Medulla oblongata (tissue), 1 donor: ENCODE measurements around the gene LRRC32.
"Not testable (repeated sequence)": the region's sequence is repeated elsewhere in the genome, so short reads cannot be mapped to it uniquely, and the experiment has no call there.

Experiments used
- DNase-seq: peaks from one replicate; pipeline ENCODE4 v3.0.0-alpha.2; 2015; ENCODE audit errors: extremely low spot score

LRRC32 gene

GRCh38 chr11:76614471-76615179 lies 55.9 kb downstream of the LRRC32 start:
- peak; percentile 30 for DNase-seq

DNA sequence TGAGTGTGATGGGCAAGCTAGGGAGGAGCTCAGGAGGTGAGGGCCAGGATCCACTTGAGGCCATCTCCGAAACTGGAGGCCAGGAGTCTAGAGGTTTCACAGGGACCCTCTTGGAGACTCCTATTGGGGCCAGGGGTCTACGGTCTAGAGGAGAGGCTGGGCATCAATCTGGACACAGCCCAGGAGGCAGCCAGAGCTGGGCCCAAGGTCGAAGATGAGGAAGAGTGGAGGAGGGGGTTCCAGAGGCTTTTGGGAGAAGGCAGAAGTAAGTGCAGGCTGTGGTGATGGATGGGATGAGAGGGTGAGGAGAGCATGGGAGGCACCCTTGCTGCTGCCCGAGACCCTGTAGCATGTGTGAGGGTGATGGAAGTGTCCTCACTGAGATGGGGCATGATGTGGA lies 56.6 kb downstream of the LRRC32 start:
- DNase-seq: no peak

- DNase-seq: no peak
Measured at GRCh38 chr11:76612226-76612625, 58.3 kb downstream of the LRRC32 start.

- DNase-seq: no peak
Measured at GRCh38 chr11:76610871-76611475, 59.6 kb downstream of the LRRC32 start.

DNA sequence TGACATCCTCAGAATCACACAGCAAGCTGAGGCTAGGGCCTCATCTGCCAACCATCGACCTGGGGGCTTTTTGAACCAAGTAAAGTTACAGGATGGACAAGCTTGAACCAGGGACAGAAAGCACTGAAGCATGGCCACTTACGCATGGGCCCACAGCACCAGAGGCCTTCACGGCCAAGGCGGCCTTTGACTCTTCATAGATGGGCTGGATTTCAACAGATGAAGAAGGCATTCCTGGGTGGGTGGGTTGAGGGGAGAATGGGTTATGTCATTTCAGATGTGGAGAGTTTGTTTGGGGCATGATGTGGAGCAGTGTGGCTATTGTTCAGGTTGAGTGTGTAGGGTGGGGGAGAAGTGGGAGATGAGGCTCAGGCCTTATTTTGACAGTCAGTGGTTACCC lies 60.2 kb downstream of the LRRC32 start:
- DNase-seq: no peak

- DNase-seq: no peak
Measured at GRCh38 chr11:76609736-76610370, 60.7 kb downstream of the LRRC32 start.

GRCh38 chr11:76608879-76609460 lies 61.6 kb downstream of the LRRC32 start:
- DNase-seq: not testable (repeated sequence)

DNA sequence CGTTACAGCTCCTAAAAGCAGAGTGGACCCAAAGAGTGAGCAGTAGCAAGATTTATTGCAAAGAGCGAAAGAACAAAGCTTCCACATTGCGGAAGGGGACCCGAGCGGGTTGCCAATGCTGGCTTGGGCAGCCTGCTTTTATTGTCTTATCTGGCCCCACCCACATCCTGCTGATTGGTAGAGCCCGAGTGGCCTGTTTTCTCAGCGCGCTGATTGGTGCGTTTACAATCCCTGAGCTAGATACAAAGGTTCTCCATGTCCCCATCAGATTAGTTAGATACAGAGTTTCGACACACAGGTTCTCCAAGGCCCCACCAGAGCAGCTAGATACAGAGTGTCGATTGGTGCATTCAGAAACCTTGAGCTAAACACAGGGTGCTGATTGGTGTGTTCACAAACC lies 62.3 kb downstream of the LRRC32 start:
- not testable (repeated sequence) for DNase-seq
